ENCODE results near the gene FGF8.

The FGF8 gene

DNA sequence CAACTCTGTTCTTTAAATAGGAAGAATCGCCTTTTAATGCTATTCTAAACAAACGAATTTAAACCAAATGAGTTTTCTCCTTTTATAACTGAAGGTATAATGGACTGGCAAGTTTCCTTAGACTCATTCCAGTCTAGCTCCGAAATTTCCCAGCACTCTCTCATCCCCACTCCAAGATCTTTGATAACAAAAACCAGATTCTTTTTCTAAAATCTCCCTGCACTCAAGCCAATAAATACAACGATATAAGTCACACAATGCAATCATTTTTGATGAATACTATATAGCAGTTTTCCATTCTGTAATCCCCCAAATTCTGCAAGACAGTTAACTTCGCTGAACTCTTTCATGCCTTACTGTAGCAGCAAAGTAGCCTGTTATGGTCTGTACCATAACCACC lies 40.5 kb upstream of the FGF8 start:
- TF ChIP-seq GABPA (IDR thresholded peaks at IDR 0.05; ENCODE audit: low read depth) (no peak), SPI1 (IDR thresholded peaks at IDR 0.05; ENCODE audit: borderline replicate concordance, low read depth) (no peak), POLR2AphosphoS5 (IDR thresholded peaks at IDR 0.05; ENCODE audit: low read depth) (no peak), CTCF (IDR thresholded peaks at IDR 0.05; ENCODE audit: insufficient read depth, low read length) (no peak)
- TF ChIP-seq, protein P1, sequence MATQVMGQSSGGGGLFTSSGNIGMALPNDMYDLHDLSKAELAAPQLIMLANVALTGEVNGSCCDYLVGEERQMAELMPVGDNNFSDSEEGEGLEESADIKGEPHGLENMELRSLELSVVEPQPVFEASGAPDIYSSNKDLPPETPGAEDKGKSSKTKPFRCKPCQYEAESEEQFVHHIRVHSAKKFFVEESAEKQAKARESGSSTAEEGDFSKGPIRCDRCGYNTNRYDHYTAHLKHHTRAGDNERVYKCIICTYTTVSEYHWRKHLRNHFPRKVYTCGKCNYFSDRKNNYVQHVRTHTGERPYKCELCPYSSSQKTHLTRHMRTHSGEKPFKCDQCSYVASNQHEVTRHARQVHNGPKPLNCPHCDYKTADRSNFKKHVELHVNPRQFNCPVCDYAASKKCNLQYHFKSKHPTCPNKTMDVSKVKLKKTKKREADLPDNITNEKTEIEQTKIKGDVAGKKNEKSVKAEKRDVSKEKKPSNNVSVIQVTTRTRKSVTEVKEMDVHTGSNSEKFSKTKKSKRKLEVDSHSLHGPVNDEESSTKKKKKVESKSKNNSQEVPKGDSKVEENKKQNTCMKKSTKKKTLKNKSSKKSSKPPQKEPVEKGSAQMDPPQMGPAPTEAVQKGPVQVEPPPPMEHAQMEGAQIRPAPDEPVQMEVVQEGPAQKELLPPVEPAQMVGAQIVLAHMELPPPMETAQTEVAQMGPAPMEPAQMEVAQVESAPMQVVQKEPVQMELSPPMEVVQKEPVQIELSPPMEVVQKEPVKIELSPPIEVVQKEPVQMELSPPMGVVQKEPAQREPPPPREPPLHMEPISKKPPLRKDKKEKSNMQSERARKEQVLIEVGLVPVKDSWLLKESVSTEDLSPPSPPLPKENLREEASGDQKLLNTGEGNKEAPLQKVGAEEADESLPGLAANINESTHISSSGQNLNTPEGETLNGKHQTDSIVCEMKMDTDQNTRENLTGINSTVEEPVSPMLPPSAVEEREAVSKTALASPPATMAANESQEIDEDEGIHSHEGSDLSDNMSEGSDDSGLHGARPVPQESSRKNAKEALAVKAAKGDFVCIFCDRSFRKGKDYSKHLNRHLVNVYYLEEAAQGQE (IDR thresholded peaks at IDR 0.05; ENCODE audit: insufficient replicate concordance, low read depth), result no peak
- H3K4me3 ChIP-seq (replicated peaks; ENCODE audit: insufficient read depth, low read length), result peak overlapping the region; percentile 88
- H3K27ac ChIP-seq (replicated peaks), result peak overlapping the region; percentile 89
- H3K27me3 ChIP-seq (ENCODE audit: insufficient read depth, poor library complexity, severe bottlenecking), result no peaks in the 10 kb centered on the region
- no peak for DNase-seq (ENCODE audit: low read depth in 1 of 2, low spot score in 1 of 2)

- no peak for DNase-seq (ENCODE audit: low read depth in 1 of 2, low spot score in 1 of 2)
- H3K4me3 ChIP-seq (replicated peaks; ENCODE audit: insufficient read depth, low read length), result peak overlapping the region; percentile 88; the same call in 1 of the 2 replicates
- TF ChIP-seq GABPA (IDR thresholded peaks at IDR 0.05; ENCODE audit: low read depth) (no peak), CTCF (IDR thresholded peaks at IDR 0.05; ENCODE audit: insufficient read depth, low read length) (no peak), SPI1 (IDR thresholded peaks at IDR 0.05; ENCODE audit: borderline replicate concordance, low read depth) (no peak), POLR2AphosphoS5 (IDR thresholded peaks at IDR 0.05; ENCODE audit: low read depth) (no peak)
- TF ChIP-seq, protein P1 (IDR thresholded peaks at IDR 0.05; ENCODE audit: insufficient replicate concordance, low read depth), result no peak
- H3K27me3 ChIP-seq (ENCODE audit: insufficient read depth, poor library complexity, severe bottlenecking), result no peaks in the 10 kb centered on the region
- no peak overlapping the region for H3K27ac ChIP-seq (replicated peaks)
Observed at GRCh38 chr10:101814466-101815071, 38.7 kb upstream of the FGF8 start.

DNA sequence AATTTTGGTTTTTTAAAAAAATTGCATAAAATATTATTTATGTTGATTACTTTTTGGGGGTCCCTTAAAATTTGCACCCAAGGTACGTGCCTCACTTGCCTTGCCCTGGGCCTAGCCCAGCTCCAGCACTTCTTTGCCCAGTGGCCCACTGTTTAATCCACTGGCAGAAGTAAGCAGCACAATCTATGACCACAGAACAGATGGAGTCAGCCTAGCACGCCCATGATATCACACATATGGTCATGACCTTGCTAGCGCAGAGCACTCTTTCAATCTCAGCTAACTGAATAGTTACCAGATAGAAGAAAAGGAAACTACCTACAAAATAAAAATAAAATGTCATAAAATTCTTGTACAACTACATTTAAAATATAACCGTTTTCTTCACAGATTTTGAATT lies 36.7 kb upstream of the FGF8 start:
- Histone ChIP-seq H3K4me3 (replicated peaks; ENCODE audit: insufficient read depth, low read length) (no peak overlapping the region), H3K27me3 (ENCODE audit: insufficient read depth, poor library complexity, severe bottlenecking) (no peaks in the 10 kb centered on the region), H3K27ac (replicated peaks) (no peak overlapping the region)
- no peak for DNase-seq (ENCODE audit: low read depth in 1 of 2, low spot score in 1 of 2)
- TF ChIP-seq, protein P1 (IDR thresholded peaks at IDR 0.05; ENCODE audit: insufficient replicate concordance, low read depth), result no peak
- TF ChIP-seq SPI1 (IDR thresholded peaks at IDR 0.05; ENCODE audit: borderline replicate concordance, low read depth) (no peak), CTCF (IDR thresholded peaks at IDR 0.05; ENCODE audit: insufficient read depth, low read length) (no peak), POLR2AphosphoS5 (IDR thresholded peaks at IDR 0.05; ENCODE audit: low read depth) (no peak), GABPA (IDR thresholded peaks at IDR 0.05; ENCODE audit: low read depth) (no peak)

All from HL-60 (cell line).